Epithelial cell of esophagus (primary cell): ENCODE measurements around the gene TK2.
"Not testable (repeated sequence)": the region's sequence is repeated elsewhere in the genome, so short reads cannot be mapped to it uniquely, and the experiment has no call there.

Source experiments
- DNase-seq: peaks from one replicate; pipeline ENCODE4 v3.0.0; 2010; ENCODE audit warnings: low read depth
- H3K4me3 ChIP-seq: 2 replicates; pipeline ENCODE4 v1.5.1; 2011; ENCODE audit warnings: mild to moderate bottlenecking, low read length, control low read depth
- TF ChIP-seq, protein P1 (sequence below): IDR thresholded peaks from 2 replicates; pipeline ENCODE4 v1.5.1; 2011; ENCODE audit warnings: low read depth, mild to moderate bottlenecking, low read length, control low read depth, inconsistent platforms; ENCODE audit not compliant: insufficient read depth; ENCODE audit errors: missing control alignments

TK2 gene

DNA sequence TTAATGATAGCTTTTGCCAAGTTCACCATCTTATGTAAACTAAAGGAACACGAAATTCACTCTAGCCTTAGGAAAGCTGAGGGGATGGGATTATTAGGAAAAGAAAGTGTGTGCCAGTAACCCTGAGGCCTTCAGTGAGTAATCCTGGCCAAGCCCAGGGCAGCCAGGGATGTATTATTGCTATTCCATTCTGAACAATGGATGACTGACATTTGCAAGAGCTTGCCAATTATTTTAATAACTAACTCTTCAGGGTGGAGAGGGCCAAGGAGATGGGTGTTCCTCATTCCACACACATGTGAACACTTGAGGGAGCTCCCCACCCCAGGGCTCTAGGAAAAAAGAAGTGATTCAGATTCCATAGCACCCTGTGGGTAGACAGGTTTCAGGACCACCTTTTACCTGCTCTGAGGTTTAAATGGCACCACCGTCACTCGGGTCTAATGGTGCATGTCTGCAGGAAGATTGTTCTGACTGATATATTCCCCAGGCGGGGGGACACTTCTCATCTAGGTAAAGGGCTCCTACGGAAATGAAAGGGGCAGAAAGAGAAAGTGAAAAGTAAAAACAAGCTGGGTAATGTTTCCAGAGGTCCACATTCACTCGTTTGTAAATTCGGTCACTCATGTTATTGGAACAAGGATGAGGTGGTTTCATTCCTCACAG lies 41.5 kb downstream of the TK2 start:
- peak; percentile 98 for DNase-seq
- H3K4me3 ChIP-seq = no peak overlapping the region
- TF ChIP-seq, protein P1, sequence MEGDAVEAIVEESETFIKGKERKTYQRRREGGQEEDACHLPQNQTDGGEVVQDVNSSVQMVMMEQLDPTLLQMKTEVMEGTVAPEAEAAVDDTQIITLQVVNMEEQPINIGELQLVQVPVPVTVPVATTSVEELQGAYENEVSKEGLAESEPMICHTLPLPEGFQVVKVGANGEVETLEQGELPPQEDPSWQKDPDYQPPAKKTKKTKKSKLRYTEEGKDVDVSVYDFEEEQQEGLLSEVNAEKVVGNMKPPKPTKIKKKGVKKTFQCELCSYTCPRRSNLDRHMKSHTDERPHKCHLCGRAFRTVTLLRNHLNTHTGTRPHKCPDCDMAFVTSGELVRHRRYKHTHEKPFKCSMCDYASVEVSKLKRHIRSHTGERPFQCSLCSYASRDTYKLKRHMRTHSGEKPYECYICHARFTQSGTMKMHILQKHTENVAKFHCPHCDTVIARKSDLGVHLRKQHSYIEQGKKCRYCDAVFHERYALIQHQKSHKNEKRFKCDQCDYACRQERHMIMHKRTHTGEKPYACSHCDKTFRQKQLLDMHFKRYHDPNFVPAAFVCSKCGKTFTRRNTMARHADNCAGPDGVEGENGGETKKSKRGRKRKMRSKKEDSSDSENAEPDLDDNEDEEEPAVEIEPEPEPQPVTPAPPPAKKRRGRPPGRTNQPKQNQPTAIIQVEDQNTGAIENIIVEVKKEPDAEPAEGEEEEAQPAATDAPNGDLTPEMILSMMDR = no peak

DNA sequence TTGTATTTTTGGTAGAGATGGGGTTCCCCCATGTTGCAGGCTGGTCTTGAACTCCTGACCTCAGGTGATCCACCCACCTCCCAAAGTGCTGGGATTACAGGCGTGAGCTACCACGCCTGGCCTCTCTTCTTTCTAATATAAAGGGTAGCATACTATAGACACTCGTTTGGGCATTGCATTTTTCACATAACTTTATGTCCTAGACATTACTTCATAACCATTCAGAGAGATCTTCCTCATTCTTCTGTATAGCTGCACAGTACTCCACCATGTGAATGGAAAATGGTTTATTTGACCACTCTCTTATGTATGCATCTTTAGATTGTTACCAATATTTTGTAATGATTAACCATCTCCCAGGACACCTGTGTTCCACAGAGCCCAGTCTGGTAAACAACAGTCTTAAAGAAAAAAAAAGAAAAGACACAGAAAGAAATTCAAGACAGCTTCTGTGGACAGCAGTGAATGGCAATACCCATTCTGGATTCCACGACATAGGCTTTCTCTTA lies 42.1 kb downstream of the TK2 start:
- H3K4me3 ChIP-seq = no peak overlapping the region
- no peak for DNase-seq
- TF ChIP-seq, protein P1 = no peak

DNA sequence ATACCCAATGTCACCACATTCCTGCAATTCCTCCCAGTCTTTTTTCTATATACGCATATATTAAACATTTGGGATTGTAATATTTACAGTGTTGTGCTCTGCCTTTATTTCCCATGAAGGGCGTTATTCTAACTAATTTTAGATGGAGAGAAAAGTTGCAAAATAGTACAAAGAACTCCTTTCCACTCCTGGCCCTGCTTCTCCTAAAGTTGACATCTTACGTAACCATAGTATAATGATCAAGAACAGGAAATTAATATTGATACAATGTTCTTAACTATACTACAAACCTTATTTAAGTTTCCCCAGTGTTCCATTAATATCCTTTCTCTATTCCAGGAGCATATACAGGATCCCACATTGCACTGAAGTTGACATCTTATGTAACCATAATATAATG lies 46.3 kb downstream of the TK2 start:
- no peak for DNase-seq
- TF ChIP-seq, protein P1 = no peak
- no peak overlapping the region for H3K4me3 ChIP-seq

DNA sequence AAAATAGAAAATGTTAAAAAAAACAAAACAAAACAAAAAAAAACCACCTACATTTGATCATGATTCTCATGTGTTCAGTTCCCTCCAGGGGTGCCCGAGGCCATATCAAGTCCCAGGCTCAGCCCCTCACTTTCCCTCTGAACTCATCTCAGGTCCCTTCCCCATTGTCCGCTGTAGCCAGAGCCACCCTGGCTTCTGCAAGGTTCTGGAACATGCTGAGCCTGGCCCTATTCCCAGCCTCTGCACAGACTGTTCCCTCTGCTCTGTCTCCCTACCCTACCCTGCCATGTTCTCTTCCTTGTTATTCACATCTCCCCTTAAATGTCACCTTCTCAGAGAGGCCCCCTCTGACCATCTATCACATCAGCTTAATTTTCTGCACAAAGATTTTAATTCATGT lies 46.9 kb downstream of the TK2 start:
- H3K4me3 ChIP-seq = no peak overlapping the region
- TF ChIP-seq, protein P1 = no peak
- DNase-seq = no peak

DNA sequence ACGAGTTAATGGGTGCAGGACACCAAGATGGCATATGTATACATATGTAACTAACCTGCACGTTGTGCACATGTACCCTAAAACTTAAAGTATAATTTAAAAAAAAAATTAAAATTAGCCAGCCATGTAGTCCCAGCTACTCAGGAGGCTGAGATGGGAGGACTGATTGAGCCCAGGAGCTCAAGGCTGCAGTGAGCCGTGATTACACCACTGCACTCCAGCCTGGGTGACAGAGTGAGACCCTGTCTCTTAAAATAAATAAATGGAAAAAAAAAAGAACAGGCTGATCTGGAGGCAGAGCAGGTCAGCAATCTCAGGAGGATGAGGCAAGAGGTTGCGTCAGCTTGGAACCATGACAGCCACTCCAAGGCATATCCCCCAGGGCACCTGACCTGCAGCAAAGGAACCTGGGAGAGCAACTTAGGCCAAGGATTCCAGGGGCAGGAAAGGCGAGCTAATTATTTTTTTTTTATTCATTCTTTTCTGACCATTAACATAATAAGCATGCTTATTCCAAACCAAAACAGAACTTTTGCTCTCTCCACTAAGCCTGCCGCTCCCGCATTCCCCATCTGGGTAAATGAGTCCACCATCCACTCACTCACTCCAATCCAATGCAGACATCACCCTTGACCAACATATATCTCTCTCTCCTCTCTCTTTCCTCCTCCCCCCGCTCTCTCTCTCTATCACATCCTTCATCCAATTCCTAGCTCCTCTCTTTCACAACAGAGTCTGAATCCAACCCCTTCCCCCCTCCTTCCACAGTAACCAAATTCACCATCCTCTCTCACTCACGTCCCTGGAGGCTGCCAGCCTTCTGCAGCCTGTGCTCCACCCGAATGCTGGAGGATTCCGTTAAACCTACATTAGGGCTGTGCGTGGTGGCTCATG lies 47.7 kb downstream of the TK2 start:
- no peak overlapping the region for H3K4me3 ChIP-seq
- TF ChIP-seq, protein P1 = no peak
- no peak for DNase-seq

DNA sequence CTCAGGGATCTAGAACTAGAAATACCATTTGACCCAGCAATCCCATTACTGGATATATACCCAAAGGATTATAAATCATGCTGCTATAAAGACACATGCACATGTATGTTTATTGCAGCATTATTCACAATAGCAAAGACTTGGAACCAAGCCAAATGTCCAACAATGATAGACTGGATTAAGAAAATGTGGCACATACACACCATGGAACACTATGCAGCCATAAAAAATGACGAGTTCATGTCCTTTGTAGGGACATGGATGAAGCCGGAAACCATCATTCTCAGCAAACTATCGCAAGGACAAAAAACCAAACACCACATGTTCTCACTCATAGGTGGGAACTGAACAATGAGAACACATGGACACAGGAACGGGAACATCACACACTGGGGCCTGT lies 48.4 kb downstream of the TK2 start:
- not testable (repeated sequence) for H3K4me3 ChIP-seq, DNase-seq

DNA sequence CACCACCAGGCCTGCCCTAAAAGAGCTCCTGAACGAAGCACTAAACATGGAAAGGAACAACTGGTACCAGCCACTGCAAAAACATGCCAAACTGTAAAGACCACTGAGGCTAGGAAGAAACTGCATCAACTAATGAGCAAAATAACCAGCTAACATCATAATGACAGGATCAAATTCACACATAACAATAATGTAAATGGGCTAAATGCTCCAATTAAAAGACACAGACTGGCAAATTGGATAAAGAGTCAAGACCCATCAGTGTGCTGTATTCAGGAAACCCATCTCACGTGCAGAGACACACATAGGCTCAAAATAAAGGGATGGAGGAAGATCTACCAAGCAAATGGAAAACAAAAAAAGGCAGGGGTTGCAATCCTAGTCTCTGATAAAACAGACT lies 52.0 kb downstream of the TK2 start:
- DNase-seq, H3K4me3 ChIP-seq: not testable (repeated sequence)

DNA sequence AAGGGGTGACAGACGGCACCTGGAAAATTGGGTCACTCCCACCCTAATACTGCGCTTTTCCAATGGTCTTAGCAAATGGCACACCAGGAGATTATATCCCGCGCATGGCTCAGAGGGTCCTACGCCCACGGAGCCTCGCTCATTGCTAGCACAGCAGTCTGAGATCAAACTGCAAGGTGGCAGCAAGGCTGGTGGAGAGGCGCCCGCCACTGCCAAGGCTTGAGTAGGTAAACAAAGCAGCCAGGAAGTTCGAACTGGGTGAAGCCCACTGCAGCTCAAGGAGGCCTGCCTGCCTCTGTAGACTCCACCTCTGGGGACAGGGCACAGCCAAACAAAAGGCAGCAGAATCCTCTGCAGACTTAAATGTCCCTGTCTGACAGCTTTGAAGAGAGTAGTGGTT lies 53.7 kb downstream of the TK2 start:
- not testable (repeated sequence) for H3K4me3 ChIP-seq

More for the DNA sequence above, 53.7 kb downstream of the TK2 start:
- DNase-seq = not testable (repeated sequence)
